ENCODE data around the gene CYB5RL.
"Not testable (repeated sequence)": the region's sequence is repeated elsewhere in the genome, so short reads cannot be mapped to it uniquely, and the experiment has no call there.

CYB5RL gene

DNA sequence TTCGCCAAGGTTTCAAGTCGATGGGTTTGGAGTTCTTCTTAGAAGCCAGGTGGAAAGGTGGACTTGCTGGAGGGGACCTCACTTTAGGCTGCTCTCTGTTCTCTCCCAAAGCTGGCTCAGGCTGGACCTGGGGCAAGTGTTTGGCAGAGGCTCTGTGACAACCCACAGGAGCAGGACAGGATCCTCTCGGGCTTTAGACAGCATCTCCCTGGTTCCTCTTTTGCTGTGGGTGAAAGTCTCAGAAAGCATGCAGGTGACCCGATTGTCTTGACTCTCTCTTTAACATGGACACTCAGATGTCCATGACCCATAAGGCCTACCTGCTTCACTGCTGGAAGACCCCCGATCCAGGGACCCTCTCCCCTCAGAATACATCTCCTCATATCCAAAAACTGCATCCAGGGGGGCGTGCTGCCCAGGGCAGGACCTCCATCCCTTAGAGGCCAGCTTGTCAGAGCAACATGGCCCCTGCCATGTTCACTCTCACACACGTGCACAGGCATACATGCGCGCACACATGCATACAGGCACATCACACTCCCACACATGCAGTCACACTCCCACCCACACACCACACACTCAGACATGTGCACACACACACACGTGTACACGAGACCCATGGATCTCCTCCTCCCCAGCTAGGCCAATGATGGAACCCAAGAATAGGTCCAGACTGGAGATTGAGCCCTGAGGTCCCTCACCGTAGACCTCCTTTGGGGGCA, 21.4 kb upstream of the CYB5RL start:
- no peak for DNase-seq (ENCODE audit: low spot score)
- TF ChIP-seq, protein P1, sequence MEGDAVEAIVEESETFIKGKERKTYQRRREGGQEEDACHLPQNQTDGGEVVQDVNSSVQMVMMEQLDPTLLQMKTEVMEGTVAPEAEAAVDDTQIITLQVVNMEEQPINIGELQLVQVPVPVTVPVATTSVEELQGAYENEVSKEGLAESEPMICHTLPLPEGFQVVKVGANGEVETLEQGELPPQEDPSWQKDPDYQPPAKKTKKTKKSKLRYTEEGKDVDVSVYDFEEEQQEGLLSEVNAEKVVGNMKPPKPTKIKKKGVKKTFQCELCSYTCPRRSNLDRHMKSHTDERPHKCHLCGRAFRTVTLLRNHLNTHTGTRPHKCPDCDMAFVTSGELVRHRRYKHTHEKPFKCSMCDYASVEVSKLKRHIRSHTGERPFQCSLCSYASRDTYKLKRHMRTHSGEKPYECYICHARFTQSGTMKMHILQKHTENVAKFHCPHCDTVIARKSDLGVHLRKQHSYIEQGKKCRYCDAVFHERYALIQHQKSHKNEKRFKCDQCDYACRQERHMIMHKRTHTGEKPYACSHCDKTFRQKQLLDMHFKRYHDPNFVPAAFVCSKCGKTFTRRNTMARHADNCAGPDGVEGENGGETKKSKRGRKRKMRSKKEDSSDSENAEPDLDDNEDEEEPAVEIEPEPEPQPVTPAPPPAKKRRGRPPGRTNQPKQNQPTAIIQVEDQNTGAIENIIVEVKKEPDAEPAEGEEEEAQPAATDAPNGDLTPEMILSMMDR (IDR thresholded peaks at IDR 0.05; ENCODE audit: extremely low read depth, missing control alignments), result no peak

DNA sequence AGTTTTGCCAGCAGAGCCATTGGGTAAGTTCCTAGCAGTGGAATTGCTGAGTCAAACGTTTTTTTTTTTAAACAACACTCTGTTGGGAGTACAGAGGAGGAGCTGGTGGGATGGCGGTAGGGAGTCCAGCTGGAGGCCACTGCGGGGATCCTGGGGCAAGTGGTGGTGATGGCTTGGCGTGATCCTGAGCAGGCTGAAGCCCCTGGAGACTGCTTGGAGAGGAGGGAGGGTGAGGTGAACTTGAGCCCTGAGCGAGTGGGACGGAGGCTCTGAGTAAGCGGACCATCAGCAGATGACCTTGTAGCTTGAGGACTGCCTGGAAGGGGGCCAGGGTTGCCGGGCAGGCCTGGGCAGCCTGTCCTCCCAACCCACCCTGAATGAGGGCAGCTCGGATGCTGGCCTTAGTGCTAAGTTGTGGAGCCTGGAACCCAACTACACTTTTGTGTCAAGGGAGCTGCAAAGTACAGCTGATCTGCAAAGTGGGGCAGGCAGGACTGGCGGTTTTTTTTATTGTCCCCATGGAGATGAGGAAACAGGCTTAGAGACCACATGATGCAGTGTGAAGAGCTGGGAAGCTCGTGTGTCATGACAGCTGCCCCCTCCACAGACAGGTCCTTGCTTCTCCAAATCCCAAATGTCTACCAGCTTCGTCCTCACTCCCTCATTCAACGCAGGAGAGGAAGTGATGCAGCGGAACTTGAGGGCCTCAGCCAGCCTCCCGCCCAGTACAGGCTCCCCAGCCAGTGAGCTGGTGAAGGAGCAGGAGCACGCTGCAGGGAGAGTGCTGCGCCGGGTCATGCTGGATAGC, 20.4 kb upstream of the CYB5RL start:
- TF ChIP-seq, protein P1 (IDR thresholded peaks at IDR 0.05; ENCODE audit: extremely low read depth, missing control alignments), result no peak
- no peak for DNase-seq (ENCODE audit: low spot score)

- DNase-seq (ENCODE audit: low spot score), result no peak
- TF ChIP-seq, protein P1 (IDR thresholded peaks at IDR 0.05; ENCODE audit: extremely low read depth, missing control alignments), result no peak
These were observed 19.8 kb upstream of the CYB5RL start for GRCh38 chr1:54219688-54220003.

- TF ChIP-seq, protein P1 (IDR thresholded peaks at IDR 0.05; ENCODE audit: extremely low read depth, missing control alignments), result no peak
- DNase-seq (ENCODE audit: low spot score), result no peak
These were observed 19.3 kb upstream of the CYB5RL start for GRCh38 chr1:54218883-54219687.

- TF ChIP-seq, protein P1 (IDR thresholded peaks at IDR 0.05; ENCODE audit: extremely low read depth, missing control alignments), result no peak
- DNase-seq (ENCODE audit: low spot score), result no peak
These were observed 15.7 kb upstream of the CYB5RL start for GRCh38 chr1:54215523-54215922.

GRCh38 chr1:54212872-54213271, 13.0 kb upstream of the CYB5RL start:
- no peak for DNase-seq (ENCODE audit: low spot score)
- TF ChIP-seq, protein P1 (IDR thresholded peaks at IDR 0.05; ENCODE audit: extremely low read depth, missing control alignments), result no peak

- not testable (repeated sequence) for DNase-seq (ENCODE audit: low spot score)
These were observed 8.1 kb upstream of the CYB5RL start for GRCh38 chr1:54207896-54208295.
